HepG2 (cell line): ENCODE results near the gene DENND2A. TPM values are rescaled to one million over a fixed set of nuclear protein-coding genes. Genes with fewer than 3 reads are reported as not detected.

Experiments
- ATAC-seq: fragments of 200-7000 bp; cut with Tn5 transposase; 3 replicates; pipeline ENCODE4 v1.9.1; 2020; ENCODE audit warnings: mild to moderate bottlenecking, moderate library complexity
- BruUV-seq: library from RNA; stranded (reverse); fragments of 400-500 nt; replicated peaks from 2 replicates; lab custom pipeline; 2021; lab: Mats Ljungman, UMichigan
- CTCF ChIA-PET: fragments of 300-600 bp; formaldehyde crosslinking; extraction: SDS; loops from one replicate; lab custom pipeline; 2021; ENCODE audit warnings: low total read pairs, inconsistent platforms, low intra/inter-chr PET ratio; lab: Yijun Ruan, JAX
- POLR2A ChIA-PET: fragments of 350-600 bp; sonication (Branson Sonifier 250); formaldehyde crosslinking; loops from one replicate; lab custom pipeline; 2020; ENCODE audit warnings: antibody characterized with exemption, inconsistent platforms; lab: Yijun Ruan, JAX
- DNase-seq: peaks from one replicate; pipeline ENCODE4 v3.0.0-alpha.2; 2015; ENCODE audit warnings: low spot score
- FAIRE-seq: peaks from 3 replicates; lab custom pipeline; 2011; peaks lifted over from hg19 to GRCh38; lab: Jason Lieb, UNC
- H2AFZ ChIP-seq: one replicate; pipeline ENCODE4 v1.6.1; 2011; ENCODE audit warnings: low read length, inconsistent platforms
- H3K27ac ChIP-seq: fragments of 300-600 bp; 3 replicates; pipeline ENCODE4 v1.8.0; 2011; ENCODE audit warnings: mixed run types, mild to moderate bottlenecking, mixed read lengths, low read length, inconsistent platforms; ENCODE audit not compliant: insufficient read depth; ENCODE audit errors: extremely low read length
- H3K27me3 ChIP-seq, 2 experiments: fragments of 200-600 bp in 1 of 2; 2 replicates in 1 of 2; 3 replicates in 1 of 2; pipeline versions ENCODE4 v1.6.0 to v1.8.0; 2011; ENCODE audit warnings: low read length in 2 of 2, mild to moderate bottlenecking in 2 of 2, moderate library complexity in 2 of 2, inconsistent platforms in 1 of 2; ENCODE audit not compliant: insufficient read depth in 2 of 2, control insufficient read depth in 1 of 2
- H3K36me3 ChIP-seq, 2 experiments: fragments of 200-600 bp in 1 of 2; replicated peaks in 1 of 2; 2 replicates in 1 of 2; 3 replicates in 1 of 2; pipeline versions ENCODE4 v1.5.1 to v1.8.0; 2011; ENCODE audit warnings: low read length in 2 of 2, inconsistent platforms in 1 of 2; ENCODE audit not compliant: insufficient read depth in 2 of 2, control insufficient read depth in 1 of 2
- H3K4me1 ChIP-seq: 2 replicates; pipeline ENCODE4 v1.5.1; 2012; ENCODE audit warnings: low read length, inconsistent platforms; ENCODE audit not compliant: insufficient read depth
- H3K4me2 ChIP-seq: 2 replicates; pipeline ENCODE4 v1.6.0; 2011; ENCODE audit warnings: low read depth, low read length, inconsistent platforms
- H3K4me3 ChIP-seq, 3 experiments: fragments of 200-600 bp in 1 of 3; sonication (generic), shearing (Covaris generic) in 1 of 3; replicated peaks in 1 of 3; 2 replicates each; pipeline ENCODE4 v1.5.1; 2011 to 2016; ENCODE audit warnings: low read length in 3 of 3, inconsistent platforms in 2 of 3, low read depth in 2 of 3, mild to moderate bottlenecking in 2 of 3, control low read depth in 1 of 3, mixed read lengths in 1 of 3; ENCODE audit not compliant: insufficient read depth in 1 of 3
- H3K79me2 ChIP-seq: one replicate; pipeline ENCODE4 v1.6.1; 2011; ENCODE audit warnings: low read length, inconsistent platforms; ENCODE audit not compliant: insufficient read depth
- H3K9ac ChIP-seq: 2 replicates; pipeline ENCODE4 v1.6.0; 2011; ENCODE audit warnings: mild to moderate bottlenecking, low read depth, low read length, inconsistent platforms; ENCODE audit not compliant: insufficient read depth
- H3K9me3 ChIP-seq: 2 replicates; pipeline ENCODE4 v1.5.1; 2012; ENCODE audit warnings: mild to moderate bottlenecking, low read length
- H4K20me1 ChIP-seq: 2 replicates; pipeline ENCODE4 v1.6.0; 2011; ENCODE audit warnings: inconsistent platforms, mild to moderate bottlenecking, low read length, moderate library complexity; ENCODE audit not compliant: insufficient read depth
- CENPT ChIP-seq: sonication (generic); formaldehyde crosslinking; IDR thresholded peaks from 2 replicates; pipeline ENCODE4 v1.8.0; 2022; ENCODE audit warnings: low read depth, mild to moderate bottlenecking, moderate library complexity, missing genetic modification reagents
- HHEX ChIP-seq: IDR thresholded peaks from 2 replicates; pipeline ENCODE4 v1.6.1; 2016; ENCODE audit warnings: control low read depth
- MATR3 ChIP-seq: sonication (generic); formaldehyde crosslinking; IDR thresholded peaks from 2 replicates; pipeline ENCODE4 v1.4.0; 2020; ENCODE audit warnings: missing genetic modification reagents
- NFE2 ChIP-seq: sonication (generic); formaldehyde crosslinking; IDR thresholded peaks from 2 replicates; pipeline ENCODE4 v1.4.0; 2020; ENCODE audit warnings: missing genetic modification reagents
- RBAK ChIP-seq: sonication (generic); formaldehyde crosslinking; IDR thresholded peaks from 2 replicates; pipeline ENCODE4 v1.5.1; 2020; ENCODE audit warnings: mild to moderate bottlenecking, missing genetic modification reagents
- RFX1 ChIP-seq: fragments of 450-650 bp; IDR thresholded peaks from 2 replicates; pipeline ENCODE4 v1.6.1; 2017
- SRF ChIP-seq: IDR thresholded peaks from 2 replicates; pipeline ENCODE4 v1.6.1; 2011; ENCODE audit warnings: mild to moderate bottlenecking, low read depth, low read length, moderate library complexity
- U2AF2 ChIP-seq: fragments of 200-400 bp; formaldehyde crosslinking; IDR thresholded peaks from 2 replicates; pipeline ENCODE4 v1.6.1; 2017; ENCODE audit warnings: low read depth, mild to moderate bottlenecking, low read length
- XRCC5 ChIP-seq: fragments of 200-400 bp; formaldehyde crosslinking; optimal IDR thresholded peaks from 2 replicates; pipeline ENCODE3; 2017; ENCODE audit warnings: mild to moderate bottlenecking, low read length
- ZNF501 ChIP-seq: sonication (generic); formaldehyde crosslinking; IDR thresholded peaks from 2 replicates; pipeline ENCODE4 v1.5.1; 2020; ENCODE audit warnings: mild to moderate bottlenecking, moderate library complexity, missing genetic modification reagents
- ZNF530 ChIP-seq: sonication (generic); formaldehyde crosslinking; IDR thresholded peaks from 2 replicates; pipeline ENCODE4 v1.5.0; 2020; ENCODE audit warnings: low read depth, mild to moderate bottlenecking, missing genetic modification reagents
- ZNF629 ChIP-seq: sonication (generic); formaldehyde crosslinking; conservative IDR thresholded peaks from 2 replicates; pipeline ENCODE4 v1.5.0; 2020; ENCODE audit warnings: missing genetic modification reagents
- ZNF737 ChIP-seq: sonication (generic); formaldehyde crosslinking; IDR thresholded peaks from 2 replicates; pipeline ENCODE4 v1.5.0; 2020; ENCODE audit warnings: missing genetic modification reagents, mild to moderate bottlenecking, borderline replicate concordance
- ZNF780A ChIP-seq: sonication (generic); formaldehyde crosslinking; IDR thresholded peaks from 2 replicates; pipeline ENCODE4 v1.8.0; 2022; ENCODE audit warnings: mild to moderate bottlenecking, missing genetic modification reagents, moderate library complexity
- WGBS: methylation state at CpG from one replicate; pipeline ENCODE4 v1.1.6; 2017; ENCODE audit warnings: low lambda C conversion rate; 5-methylcytosine and 5-hydroxymethylcytosine counted together
- in situ Hi-C: cut with HindIII; loops from 2 replicates; pipeline ENCODE4 v1.10.0; 2017; ENCODE audit warnings: low pct_unique_long_range_greater_than_20kb; ENCODE audit not compliant: extremely low pct_ligation_motif_present
- intact Hi-C: fragments of 100-400 bp; cut with micrococcal nuclease; formaldehyde crosslinking; loops from one replicate; pipeline ENCODE4 v1.10.0; 2022; ENCODE audit not compliant: unreplicated experiment
- polyA plus RNA-seq, 8 experiments: library from polyadenylated mRNA; depleted of rRNA in 3 of 8; stranded (reverse) in 7 of 8; unstranded in 1 of 8; fragments of >200 nt; fragmentation: Illumina TruSeq in 4 of 8; extraction: Trizol in 4 of 8; gene quantifications; 2 replicates each; pipeline versions ENCODE4 v1.2.1 to v1.2.3, GENCODE V29; 2011 to 2016; ENCODE audit warnings: low read depth in 4 of 8, missing spikeins in 1 of 8, mixed read lengths in 1 of 8; ENCODE audit not compliant: insufficient read depth in 1 of 8
- total RNA-seq, 5 experiments: library from RNA; depleted of rRNA; stranded (reverse); fragments of >200 nt; fragmentation: Illumina TruSeq; extraction: Trizol; gene quantifications; 2 replicates each; pipeline ENCODE4 v1.2.3, GENCODE V29; 2016; ENCODE audit warnings: low read depth in 1 of 5
- TF ChIP-seq, protein P1 (sequence below): sonication (generic); formaldehyde crosslinking; IDR thresholded peaks from 2 replicates; pipeline ENCODE4 v1.4.0; 2020; ENCODE audit warnings: missing genetic modification reagents; ENCODE audit errors: not compliant biosample characterization
- TF ChIP-seq, protein P2 (sequence below): IDR thresholded peaks from 2 replicates; pipeline ENCODE4 v1.6.1; 2016; ENCODE audit warnings: mild to moderate bottlenecking
- TF ChIP-seq, protein P3 (sequence below): IDR thresholded peaks from 2 replicates; pipeline ENCODE4 v1.6.1; 2012; ENCODE audit warnings: inconsistent platforms
- TF ChIP-seq, protein P4 (sequence below): sonication (generic); formaldehyde crosslinking; IDR thresholded peaks from 2 replicates; pipeline ENCODE4 v1.4.0; 2020; ENCODE audit warnings: missing genetic modification reagents

DENND2A gene
- total and polyA plus RNA-seq, 2 of the 13 experiments (the other 11 are each of a cell fraction or from before 2014, with no cell fraction given), result not detected

DNA sequence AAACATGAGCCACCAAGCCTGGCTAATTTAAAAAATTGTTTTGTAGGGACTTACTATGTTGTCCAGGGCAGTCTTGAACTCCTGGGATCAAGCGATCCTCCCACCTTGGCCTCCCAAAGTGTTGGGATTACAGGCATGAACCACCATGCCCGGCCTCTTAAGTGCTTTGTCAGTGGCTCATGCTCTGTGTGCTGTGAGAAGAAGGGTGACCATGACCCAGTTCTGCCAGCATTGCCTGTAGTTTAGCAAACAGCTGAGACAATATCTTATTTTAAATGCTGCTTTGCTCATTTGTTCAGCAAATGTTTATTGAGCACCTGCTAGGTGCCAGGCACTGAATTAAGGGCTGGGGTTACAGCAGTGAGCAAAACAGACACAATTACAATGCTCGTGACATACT lies 41.2 kb upstream of the DENND2A start:
- FAIRE-seq, result no peak
- POLR2A ChIA-PET, result no interaction called here
- no peaks in the 10 kb centered on the region for H3K79me2 ChIP-seq

More for the DNA sequence above, 41.2 kb upstream of the DENND2A start:
- WGBS, result 100% methylated on average over 3 of the region's 3 CpGs
- CTCF ChIA-PET, result no interaction called here
- no peak for ATAC-seq
- in situ Hi-C loops (loop anchor here (25.0 kb wide), 1 partner anchor 331 kb away; the partner anchor contains the start of gene MRPS33), intact Hi-C loops (no loop called here)
- no peaks in the 10 kb centered on the region for H4K20me1 ChIP-seq
- H3K9ac ChIP-seq, result no peak overlapping the region
- no peaks in the 10 kb centered on the region for H3K27me3 ChIP-seq
- BruUV-seq, result no TSS peak
- H3K9me3 ChIP-seq, result no peaks in the 10 kb centered on the region
- no peak overlapping the region for H2AFZ ChIP-seq
- DNase-seq, result no peak
- no peak overlapping the region for H3K4me2 ChIP-seq
- TF ChIP-seq RFX1 (no peak), MATR3 (CRISPR knock-in tag) (no peak), CENPT (CRISPR knock-in tag) (no peak), RBAK (CRISPR knock-in tag) (no peak), ZNF501 (CRISPR knock-in tag) (no peak), ZNF530 (no peak), NFE2 (no peak), SRF (no peak), XRCC5 (no peak), ZNF737 (no peak), ZNF629 (CRISPR knock-in tag) (no peak), ZNF780A (no peak), HHEX (CRISPR knock-in tag) (no peak), U2AF2 (no peak)
- TF ChIP-seq, protein P1, sequence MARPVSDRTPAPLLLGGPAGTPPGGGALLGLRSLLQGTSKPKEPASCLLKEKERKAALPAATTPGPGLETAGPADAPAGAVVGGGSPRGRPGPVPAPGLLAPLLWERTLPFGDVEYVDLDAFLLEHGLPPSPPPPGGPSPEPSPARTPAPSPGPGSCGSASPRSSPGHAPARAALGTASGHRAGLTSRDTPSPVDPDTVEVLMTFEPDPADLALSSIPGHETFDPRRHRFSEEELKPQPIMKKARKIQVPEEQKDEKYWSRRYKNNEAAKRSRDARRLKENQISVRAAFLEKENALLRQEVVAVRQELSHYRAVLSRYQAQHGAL (CRISPR knock-in tag), result no peak
- TF ChIP-seq, protein P2, sequence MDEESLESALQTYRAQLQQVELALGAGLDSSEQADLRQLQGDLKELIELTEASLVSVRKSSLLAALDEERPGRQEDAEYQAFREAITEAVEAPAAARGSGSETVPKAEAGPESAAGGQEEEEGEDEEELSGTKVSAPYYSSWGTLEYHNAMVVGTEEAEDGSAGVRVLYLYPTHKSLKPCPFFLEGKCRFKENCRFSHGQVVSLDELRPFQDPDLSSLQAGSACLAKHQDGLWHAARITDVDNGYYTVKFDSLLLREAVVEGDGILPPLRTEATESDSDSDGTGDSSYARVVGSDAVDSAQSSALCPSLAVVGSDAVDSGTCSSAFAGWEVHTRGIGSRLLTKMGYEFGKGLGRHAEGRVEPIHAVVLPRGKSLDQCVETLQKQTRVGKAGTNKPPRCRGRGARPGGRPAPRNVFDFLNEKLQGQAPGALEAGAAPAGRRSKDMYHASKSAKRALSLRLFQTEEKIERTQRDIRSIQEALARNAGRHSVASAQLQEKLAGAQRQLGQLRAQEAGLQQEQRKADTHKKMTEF (CRISPR knock-in tag), result no peak
- TF ChIP-seq, protein P3, sequence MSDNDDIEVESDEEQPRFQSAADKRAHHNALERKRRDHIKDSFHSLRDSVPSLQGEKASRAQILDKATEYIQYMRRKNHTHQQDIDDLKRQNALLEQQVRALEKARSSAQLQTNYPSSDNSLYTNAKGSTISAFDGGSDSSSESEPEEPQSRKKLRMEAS, result no peak
- TF ChIP-seq, protein P4, sequence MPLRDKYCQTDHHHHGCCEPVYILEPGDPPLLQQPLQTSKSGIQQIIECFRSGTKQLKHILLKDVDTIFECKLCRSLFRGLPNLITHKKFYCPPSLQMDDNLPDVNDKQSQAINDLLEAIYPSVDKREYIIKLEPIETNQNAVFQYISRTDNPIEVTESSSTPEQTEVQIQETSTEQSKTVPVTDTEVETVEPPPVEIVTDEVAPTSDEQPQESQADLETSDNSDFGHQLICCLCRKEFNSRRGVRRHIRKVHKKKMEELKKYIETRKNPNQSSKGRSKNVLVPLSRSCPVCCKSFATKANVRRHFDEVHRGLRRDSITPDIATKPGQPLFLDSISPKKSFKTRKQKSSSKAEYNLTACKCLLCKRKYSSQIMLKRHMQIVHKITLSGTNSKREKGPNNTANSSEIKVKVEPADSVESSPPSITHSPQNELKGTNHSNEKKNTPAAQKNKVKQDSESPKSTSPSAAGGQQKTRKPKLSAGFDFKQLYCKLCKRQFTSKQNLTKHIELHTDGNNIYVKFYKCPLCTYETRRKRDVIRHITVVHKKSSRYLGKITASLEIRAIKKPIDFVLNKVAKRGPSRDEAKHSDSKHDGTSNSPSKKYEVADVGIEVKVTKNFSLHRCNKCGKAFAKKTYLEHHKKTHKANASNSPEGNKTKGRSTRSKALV, result no peak
- peaks cover 6% of the 10 kb centered on the region; the same call in 1 of the 2 replicates for H3K4me1 ChIP-seq
- H3K4me3 ChIP-seq, result no peak overlapping the region
- peaks cover 1 to 10% of the 10 kb centered on the region in 2 experiments; a peak in 2 of 5 replicates for H3K36me3 ChIP-seq
- no peak overlapping the region for H3K27ac ChIP-seq
